IMR-90 (cell line): Measurements from ENCODE around the gene TECPR2. TPM values are rescaled to one million over a fixed set of nuclear protein-coding genes. Genes with fewer than 3 reads are reported as not detected.

Source experiments
- ATAC-seq: fragments of 200-7000 bp; cut with Tn5 transposase; 2 replicates; pipeline ENCODE4 v1.9.1; 2020; ENCODE audit warnings: low read depth, mild to moderate bottlenecking, moderate library complexity
- BruUV-seq: library from RNA; stranded (reverse); fragments of 400-500 nt; replicated peaks from 2 replicates; lab custom pipeline; 2021; lab: Mats Ljungman, UMichigan
- CTCF ChIA-PET: fragments of 300-600 bp; formaldehyde crosslinking; extraction: SDS; loops from one replicate; lab custom pipeline; 2021; ENCODE audit warnings: antibody characterized with exemption; lab: Yijun Ruan, JAX
- POLR2A ChIA-PET: fragments of 300-600 bp; sonication (Branson Sonifier 250); formaldehyde crosslinking; loops from one replicate; lab custom pipeline; 2022; ENCODE audit warnings: antibody characterized with exemption; ENCODE audit not compliant: unreplicated experiment; lab: Charles Lee
- DNase-seq: peaks from one replicate; pipeline ENCODE4 v3.0.0; 2013
- H2AFZ ChIP-seq: replicated peaks from 2 replicates; pipeline ENCODE3; 2013; ENCODE audit warnings: low read length, mild to moderate bottlenecking; ENCODE audit not compliant: poor library complexity
- H2AK5ac ChIP-seq: 2 replicates; pipeline ENCODE4 v1.6.1; 2013; ENCODE audit warnings: low read depth, low read length, inconsistent platforms
- H2AK9ac ChIP-seq: replicated peaks from 2 replicates; pipeline ENCODE3; 2013; ENCODE audit warnings: mild to moderate bottlenecking, low read depth, low read length, moderate library complexity; ENCODE audit not compliant: poor library complexity
- H2BK120ac ChIP-seq: 2 replicates; pipeline ENCODE4 v1.6.1; 2013; ENCODE audit warnings: low read depth, low read length, inconsistent platforms
- H2BK15ac ChIP-seq: 3 replicates; pipeline ENCODE4 v1.6.1; 2013; ENCODE audit warnings: low read depth, low read length, inconsistent platforms
- H2BK20ac ChIP-seq: 2 replicates; pipeline ENCODE4 v1.6.1; 2013; ENCODE audit warnings: low read depth, mild to moderate bottlenecking, inconsistent platforms, low read length, moderate library complexity
- H2BK5ac ChIP-seq: 2 replicates; pipeline ENCODE4 v1.6.1; 2013; ENCODE audit warnings: mild to moderate bottlenecking, low read depth, low read length, inconsistent platforms; ENCODE audit not compliant: poor library complexity, severe bottlenecking
- H3K14ac ChIP-seq: replicated peaks from 2 replicates; pipeline ENCODE4 v1.6.1; 2013; ENCODE audit warnings: low read depth, low read length, inconsistent platforms
- H3K18ac ChIP-seq: 2 replicates; pipeline ENCODE4 v1.6.1; 2013; ENCODE audit warnings: low read depth, low read length, control low read depth
- H3K23ac ChIP-seq: 2 replicates; pipeline ENCODE4 v1.6.1; 2013; ENCODE audit warnings: low read depth, low read length, inconsistent platforms
- H3K27ac ChIP-seq: 2 replicates; pipeline ENCODE4 v1.5.1; 2013; ENCODE audit warnings: mild to moderate bottlenecking, control low read depth, low read length; ENCODE audit not compliant: insufficient read depth
- H3K27me3 ChIP-seq: 2 replicates; pipeline ENCODE4 v1.6.1; 2013; ENCODE audit warnings: low read length; ENCODE audit not compliant: control insufficient read depth, insufficient read depth
- H3K36me3 ChIP-seq: 2 replicates; pipeline ENCODE4 v1.6.1; 2013; ENCODE audit warnings: low read length, mixed read lengths; ENCODE audit not compliant: control insufficient read depth, insufficient read depth
- H3K4ac ChIP-seq: 2 replicates; pipeline ENCODE4 v1.6.1; 2013; ENCODE audit warnings: low read depth, low read length, inconsistent platforms
- H3K4me1 ChIP-seq: 2 replicates; pipeline ENCODE4 v1.6.1; 2013; ENCODE audit warnings: low read length, mixed read lengths; ENCODE audit not compliant: control insufficient read depth, insufficient read depth
- H3K4me2 ChIP-seq: 2 replicates; pipeline ENCODE4 v1.6.1; 2013; ENCODE audit warnings: low read depth, mild to moderate bottlenecking, control low read depth, low read length, moderate library complexity
- H3K4me3 ChIP-seq: 2 replicates; pipeline ENCODE4 v1.5.1; 2013; ENCODE audit warnings: low read depth, mild to moderate bottlenecking, control low read depth, low read length, moderate library complexity; ENCODE audit not compliant: insufficient read depth
- H3K56ac ChIP-seq: 2 replicates; pipeline ENCODE4 v1.6.1; 2013; ENCODE audit warnings: low read length, inconsistent platforms; ENCODE audit not compliant: insufficient read depth; ENCODE audit errors: extremely low read depth
- H3K79me1 ChIP-seq, 2 experiments: 2 replicates each; pipeline ENCODE4 v1.6.1; 2013; ENCODE audit warnings: low read length in 2 of 2, inconsistent platforms in 1 of 2, low read depth in 1 of 2
- H3K9ac ChIP-seq: 2 replicates; pipeline ENCODE4 v1.6.1; 2013; ENCODE audit warnings: low read depth, low read length, control low read depth
- H3K9me1 ChIP-seq: 2 replicates; pipeline ENCODE4 v1.6.1; 2013; ENCODE audit warnings: low read length, inconsistent platforms; ENCODE audit not compliant: insufficient read depth
- H3K9me3 ChIP-seq: 2 replicates; pipeline ENCODE4 v1.6.1; 2013; ENCODE audit warnings: low read length; ENCODE audit not compliant: control insufficient read depth, insufficient read depth
- H4K20me1 ChIP-seq: 2 replicates; pipeline ENCODE4 v1.6.1; 2013; ENCODE audit warnings: low read length, inconsistent platforms; ENCODE audit not compliant: insufficient read depth
- H4K5ac ChIP-seq: 2 replicates; pipeline ENCODE4 v1.6.1; 2013; ENCODE audit warnings: mild to moderate bottlenecking, low read depth, low read length, control low read depth
- H4K8ac ChIP-seq, 2 experiments: 2 replicates each; pipeline ENCODE4 v1.6.1; 2013; ENCODE audit warnings: low read depth in 2 of 2, low read length in 2 of 2, control low read depth in 1 of 2, inconsistent platforms in 1 of 2
- H4K91ac ChIP-seq: 2 replicates; pipeline ENCODE4 v1.6.1; 2013; ENCODE audit warnings: low read depth, low read length, inconsistent platforms; ENCODE audit not compliant: insufficient read depth
- BHLHE40 ChIP-seq: fragments of 150-350 bp; IDR thresholded peaks from 2 replicates; pipeline ENCODE4 v1.6.1; 2016; ENCODE audit warnings: mild to moderate bottlenecking, low read depth, low read length
- CEBPB ChIP-seq: IDR thresholded peaks from 2 replicates; pipeline ENCODE4 v1.6.1; 2012; ENCODE audit warnings: low read depth, low read length, improper control_type of control experiment
- CHD1 ChIP-seq: IDR thresholded peaks from 2 replicates; pipeline ENCODE4 v1.6.1; 2012; ENCODE audit warnings: low read depth, low read length, improper control_type of control experiment
- CTCF ChIP-seq: conservative IDR thresholded peaks from 2 replicates; pipeline ENCODE4 v1.5.1; 2012; ENCODE audit warnings: mild to moderate bottlenecking, low read depth, low read length, improper control_type of control experiment
- ELK1 ChIP-seq: fragments of 150-350 bp; IDR thresholded peaks from 2 replicates; pipeline ENCODE4 v1.6.1; 2016; ENCODE audit warnings: low read depth, mild to moderate bottlenecking, low read length, moderate library complexity, borderline replicate concordance
- FOS ChIP-seq: fragments of 150-350 bp; IDR thresholded peaks from 2 replicates; pipeline ENCODE4 v1.6.1; 2016; ENCODE audit warnings: low read depth, low read length
- MAFK ChIP-seq: IDR thresholded peaks from 2 replicates; pipeline ENCODE4 v1.6.1; 2012; ENCODE audit warnings: low read depth, low read length, improper control_type of control experiment
- MAZ ChIP-seq: IDR thresholded peaks from 2 replicates; pipeline ENCODE4 v1.6.1; 2012; ENCODE audit warnings: low read depth, mild to moderate bottlenecking, low read length, improper control_type of control experiment, moderate library complexity, borderline replicate concordance
- MXI1 ChIP-seq: IDR thresholded peaks from 2 replicates; pipeline ENCODE4 v1.6.1; 2012; ENCODE audit warnings: low read depth, mild to moderate bottlenecking, low read length, moderate library complexity, borderline replicate concordance
- NFE2L2 ChIP-seq: fragments of 150-350 bp; IDR thresholded peaks from 2 replicates; pipeline ENCODE4 v1.6.1; 2016; ENCODE audit warnings: low read depth, mild to moderate bottlenecking, low read length
- POLR2A ChIP-seq: IDR thresholded peaks from 2 replicates; pipeline ENCODE4 v1.6.1; 2012; ENCODE audit warnings: mild to moderate bottlenecking, low read depth, low read length
- RAD21 ChIP-seq: IDR thresholded peaks from 2 replicates; pipeline ENCODE4 v1.6.1; 2012; ENCODE audit warnings: low read length, improper control_type of control experiment
- RCOR1 ChIP-seq: IDR thresholded peaks from 2 replicates; pipeline ENCODE4 v1.6.1; 2012; ENCODE audit warnings: mild to moderate bottlenecking, low read length, improper control_type of control experiment; ENCODE audit not compliant: insufficient replicate concordance
- RFX5 ChIP-seq: IDR thresholded peaks from 2 replicates; pipeline ENCODE4 v1.8.0; 2012; ENCODE audit warnings: low read depth, mild to moderate bottlenecking, low read length, moderate library complexity
- SMC3 ChIP-seq: fragments of 150-350 bp; IDR thresholded peaks from 2 replicates; pipeline ENCODE4 v1.6.1; 2016; ENCODE audit warnings: low read depth, mild to moderate bottlenecking, antibody characterized with exemption, low read length, moderate library complexity
- USF2 ChIP-seq: fragments of 150-350 bp; IDR thresholded peaks from 2 replicates; pipeline ENCODE4 v1.6.1; 2017; ENCODE audit warnings: mild to moderate bottlenecking, antibody characterized with exemption, low read length, low read depth
- WGBS, 2 experiments: methylation state at CpG; one replicate each; pipeline versions ENCODE4 v1.1.5 to v1.1.7; 2013; ENCODE audit warnings: missing lambda C conversion rate in 2 of 2; ENCODE audit not compliant: insufficient read length in 1 of 2; ENCODE audit errors: extremely low coverage in 2 of 2; 5-methylcytosine and 5-hydroxymethylcytosine counted together
- dilution Hi-C: fragments of 300-500 bp; cut with HindIII; formaldehyde crosslinking; loops from one replicate; pipeline ENCODE4 v1.14.3; 2018; ENCODE audit warnings: low sequenced_read_pairs; ENCODE audit not compliant: unreplicated experiment
- in situ Hi-C: fragments of 300-500 bp; cut with MboI; formaldehyde crosslinking; loops from 3 replicates; pipeline ENCODE4 v1.14.3; 2019; ENCODE audit warnings: low sequenced_read_pairs, inconsistent platforms, mixed read lengths
- intact Hi-C: fragments of 100-400 bp; cut with micrococcal nuclease; formaldehyde crosslinking; loops from 2 replicates; pipeline ENCODE4 v1.10.0; 2022
- polyA plus RNA-seq, 3 experiments: library from polyadenylated mRNA; depleted of rRNA; stranded (reverse); fragments of >200 nt; gene quantifications; 2 replicates each; pipeline ENCODE4 v1.2.3, GENCODE V29; 2012; ENCODE audit warnings: low replicate concordance in 1 of 3
- total RNA-seq: library from RNA; depleted of rRNA; stranded (reverse); fragments of >200 nt; gene quantifications from 2 replicates; pipeline ENCODE4 v1.2.3, GENCODE V29; 2012

TECPR2 gene
- total and polyA plus RNA-seq, 2 of the 4 experiments (the other 2 are of a cell fraction): 9.5 to 11.7 TPM

- no peak for DNase-seq
- Histone ChIP-seq H3K9ac (no peak overlapping the region), H3K79me1 (peaks cover 0 to 8% of the 10 kb centered on the region in 2 experiments; a peak in 2 of 4 replicates), H2AK5ac (no peak overlapping the region), H2BK5ac (no peak overlapping the region), H3K18ac (no peak overlapping the region), H3K23ac (no peak overlapping the region), H3K9me1 (peaks cover 8% of the 10 kb centered on the region), H2BK15ac (no peak overlapping the region), H4K20me1 (no peaks in the 10 kb centered on the region), H2BK20ac (no peak overlapping the region), H3K9me3 (no peaks in the 10 kb centered on the region), H3K4ac (no peak overlapping the region), H3K36me3 (peaks cover 20% of the 10 kb centered on the region), H3K56ac (no peak overlapping the region), H4K91ac (no peak overlapping the region), H2AK9ac (no peak overlapping the region), H3K14ac (no peak overlapping the region), H3K27ac (no peak overlapping the region), H3K4me1 (no peaks in the 10 kb centered on the region), H3K4me3 (no peak overlapping the region), H4K8ac (no peak overlapping the region), H4K5ac (no peak overlapping the region), H3K4me2 (no peak overlapping the region), H3K27me3 (no peaks in the 10 kb centered on the region), H2BK120ac (no peak overlapping the region), H2AFZ (no peak overlapping the region)
- ATAC-seq: no peak
- dilution Hi-C loops (no loop called here), intact Hi-C loops (no loop called here), in situ Hi-C loops (no loop called here)
- TF ChIP-seq CEBPB: no peak
- TF ChIP-seq RAD21: no peak
- no peak for TF ChIP-seq RFX5
- TF ChIP-seq CTCF: no peak
- no peak for TF ChIP-seq FOS
- no peak for TF ChIP-seq ELK1
- no peak for TF ChIP-seq CHD1
- TF ChIP-seq MXI1: no peak
- no peak for TF ChIP-seq RCOR1
- no peak for TF ChIP-seq USF2
- TF ChIP-seq SMC3: no peak
- TF ChIP-seq MAZ: no peak
- no peak for TF ChIP-seq NFE2L2
- no peak for TF ChIP-seq BHLHE40
- no peak for TF ChIP-seq POLR2A
- no peak for TF ChIP-seq MAFK
- ChIA-PET POLR2A (no interaction called here), CTCF (interaction anchor here (0.7 kb wide), 1 partner anchor 10 kb away, joined by 3 read pairs; no protein-coding TSS in a partner anchor)
- WGBS, 2 experiments: 60% methylated on average over 1 of the region's 10 CpGs; no CpG with 5 or more reads in 1 of the 2 experiments
- no TSS peak for BruUV-seq
Measured at GRCh38 chr14:102421411-102422057, 58.8 kb downstream of the TECPR2 start.
